Keratinocyte (primary cell): ENCODE measurements around the gene HMCN1. TPM values are rescaled to one million over a fixed set of nuclear protein-coding genes. Genes with fewer than 3 reads are reported as not detected.
"Not testable (repeated sequence)": the region's sequence is repeated elsewhere in the genome, so short reads cannot be mapped to it uniquely, and the experiment has no call there.

Experiments
- DNase-seq: peaks from one replicate; pipeline ENCODE4 v3.0.0-alpha.2; 2011; ENCODE audit warnings: low read depth, missing footprints, low spot score
- FAIRE-seq: peaks from 2 replicates; lab custom pipeline; 2011; peaks lifted over from hg19 to GRCh38; lab: Jason Lieb, UNC
- H2AFZ ChIP-seq: 2 replicates; pipeline ENCODE4 v1.6.0; 2012; ENCODE audit warnings: low read length, control low read depth, inconsistent platforms; ENCODE audit not compliant: control insufficient read depth
- H3K27ac ChIP-seq: 2 replicates; pipeline ENCODE4 v1.5.1; 2011; ENCODE audit warnings: low read length; ENCODE audit not compliant: control insufficient read depth, insufficient read depth
- H3K27me3 ChIP-seq: 3 replicates; pipeline ENCODE4 v1.6.0; 2011; ENCODE audit warnings: low read length; ENCODE audit not compliant: control insufficient read depth, insufficient read depth; ENCODE audit errors: extremely low read depth
- H3K36me3 ChIP-seq, 2 experiments: 2 replicates in 1 of 2; 3 replicates in 1 of 2; pipeline ENCODE4 v1.5.1; 2011; ENCODE audit warnings: low read length in 2 of 2, mild to moderate bottlenecking in 1 of 2; ENCODE audit not compliant: control insufficient read depth in 2 of 2, insufficient read depth in 2 of 2; ENCODE audit errors: extremely low read depth in 1 of 2
- H3K4me1 ChIP-seq: 3 replicates; pipeline ENCODE4 v1.5.1; 2011; ENCODE audit warnings: low read length; ENCODE audit not compliant: control insufficient read depth, insufficient read depth; ENCODE audit errors: extremely low read depth
- H3K4me2 ChIP-seq: 3 replicates; pipeline ENCODE4 v1.6.0; 2011; ENCODE audit warnings: low read depth, low read length; ENCODE audit not compliant: control insufficient read depth, insufficient read depth; ENCODE audit errors: extremely low read depth
- H3K4me3 ChIP-seq, 3 experiments: fragments of 200-600 bp in 1 of 3; sonication (generic) in 1 of 3; 2 replicates in 2 of 3; 3 replicates in 1 of 3; pipeline ENCODE4 v1.5.1; 2011 to 2016; ENCODE audit warnings: low read length in 3 of 3, mild to moderate bottlenecking in 3 of 3, control low read depth in 2 of 3, inconsistent platforms in 1 of 3, low read depth in 1 of 3, mixed read lengths in 1 of 3, mixed run types in 1 of 3, moderate library complexity in 1 of 3; ENCODE audit not compliant: control insufficient read depth in 2 of 3, insufficient read depth in 2 of 3; ENCODE audit errors: extremely low read depth in 1 of 3
- H3K79me2 ChIP-seq: 2 replicates; pipeline ENCODE4 v1.6.0; 2012; ENCODE audit warnings: low read length; ENCODE audit not compliant: control insufficient read depth, insufficient read depth
- H3K9ac ChIP-seq: 3 replicates; pipeline ENCODE4 v1.6.0; 2011; ENCODE audit warnings: low read length; ENCODE audit not compliant: control insufficient read depth, insufficient read depth; ENCODE audit errors: extremely low read depth
- H3K9me1 ChIP-seq: 3 replicates; pipeline ENCODE4 v1.6.0; 2011; ENCODE audit warnings: low read length; ENCODE audit not compliant: control insufficient read depth, insufficient read depth; ENCODE audit errors: extremely low read depth
- H3K9me3 ChIP-seq: 2 replicates; pipeline ENCODE4 v1.5.1; 2012; ENCODE audit warnings: low read depth, low read length; ENCODE audit not compliant: control insufficient read depth
- H4K20me1 ChIP-seq: 3 replicates; pipeline ENCODE4 v1.6.0; 2011; ENCODE audit warnings: low read length; ENCODE audit not compliant: control insufficient read depth, insufficient read depth; ENCODE audit errors: extremely low read depth
- EZH2 ChIP-seq: IDR thresholded peaks from one replicate; pipeline ENCODE4 v1.6.1; 2012; ENCODE audit warnings: inconsistent platforms, mild to moderate bottlenecking, low read length, moderate library complexity
- dilution Hi-C: fragments of 300-500 bp; cut with MboI; formaldehyde crosslinking; loops from one replicate; pipeline ENCODE4 v1.7.0; 2020; ENCODE audit warnings: low sequenced_read_pairs; ENCODE audit not compliant: extremely low pct_ligation_motif_present
- polyA plus RNA-seq, 5 experiments: library from polyadenylated mRNA; depleted of rRNA in 3 of 5; stranded (reverse) in 3 of 5; stranded (forward) in 1 of 5; unstranded in 1 of 5; fragments of >200 nt; gene quantifications; 1 replicate in 1 of 5; 2 replicates in 3 of 5; 3 replicates in 1 of 5; pipeline versions ENCODE4 v1.2.1 to v1.2.3, GENCODE V29; 2011 to 2012; ENCODE audit warnings: missing spikeins in 2 of 5, low read depth in 1 of 5, low replicate concordance in 1 of 5
- TF ChIP-seq, protein P1 (sequence below), 3 experiments: IDR thresholded peaks in 1 of 3; conservative IDR thresholded peaks in 1 of 3; optimal IDR thresholded peaks in 1 of 3; 2 replicates in 2 of 3; 3 replicates in 1 of 3; pipeline versions ENCODE3 to v1.5.1; 2011; ENCODE audit warnings: low read length in 3 of 3, mild to moderate bottlenecking in 3 of 3, moderate library complexity in 2 of 3, control low read depth in 1 of 3, inconsistent platforms in 1 of 3; ENCODE audit not compliant: insufficient read depth in 2 of 3; ENCODE audit errors: extremely low read depth in 1 of 3

Gene HMCN1
- polyA plus RNA-seq, 1 donor (not counting 4 experiments of a cell fraction or from before 2014, with no cell fraction given): 1.8 TPM

DNA sequence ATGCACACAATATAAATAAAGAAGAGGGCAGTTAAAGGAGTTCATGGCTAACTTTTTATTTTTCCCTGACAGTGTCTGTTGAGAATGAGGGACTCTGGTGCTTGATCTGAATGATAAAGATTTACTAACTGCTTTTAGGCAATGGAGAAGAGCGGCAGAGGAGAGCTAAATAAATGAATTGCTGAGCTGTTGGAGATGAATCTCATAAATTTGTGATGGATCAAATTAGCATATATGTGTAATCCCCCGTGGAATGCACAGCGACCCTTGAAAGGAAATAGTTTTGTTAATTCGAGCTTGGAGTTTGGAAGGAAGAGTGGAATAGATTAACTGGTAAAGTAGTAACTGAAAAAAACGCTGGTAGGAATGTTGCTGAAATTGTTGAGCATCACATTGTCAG lies 40.2 kb downstream of the HMCN1 start:
- dilution Hi-C loops: no loop called here
- H3K36me3 ChIP-seq: no peaks in the 10 kb centered on the region

DNA sequence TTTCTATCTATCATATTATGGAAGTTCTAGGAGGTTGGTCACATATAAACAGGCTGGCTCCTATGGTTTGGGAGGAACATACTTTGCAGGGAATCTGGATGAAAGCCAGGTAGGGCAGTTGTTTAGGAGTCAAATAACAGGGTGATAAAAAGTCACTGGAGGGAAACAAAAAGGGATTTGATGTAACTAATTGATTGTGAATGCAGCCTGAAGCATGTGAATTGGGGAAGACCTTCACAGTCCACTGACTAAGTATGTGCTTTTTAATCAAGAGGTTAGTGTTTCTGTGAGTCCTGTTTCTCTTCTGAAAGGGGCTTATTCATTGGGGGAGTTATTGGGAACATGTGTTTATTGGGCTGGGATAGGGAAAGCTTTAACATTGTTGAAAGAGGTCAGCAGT lies 41.3 kb downstream of the HMCN1 start:
- Histone ChIP-seq H3K9ac (no peak overlapping the region), H3K79me2 (no peaks in the 10 kb centered on the region), H3K9me1 (no peaks in the 10 kb centered on the region), H4K20me1 (no peaks in the 10 kb centered on the region), H3K27ac (no peak overlapping the region), H3K4me2 (no peak overlapping the region), H3K27me3 (no peaks in the 10 kb centered on the region), H2AFZ (no peak overlapping the region), H3K9me3 (no peaks in the 10 kb centered on the region), H3K4me1 (no peaks in the 10 kb centered on the region), H3K36me3 (no peaks in the 10 kb centered on the region), H3K4me3 (no peak overlapping the region)
- FAIRE-seq (no peak), DNase-seq (no peak)
- dilution Hi-C loops: no loop called here
- TF ChIP-seq, protein P1, sequence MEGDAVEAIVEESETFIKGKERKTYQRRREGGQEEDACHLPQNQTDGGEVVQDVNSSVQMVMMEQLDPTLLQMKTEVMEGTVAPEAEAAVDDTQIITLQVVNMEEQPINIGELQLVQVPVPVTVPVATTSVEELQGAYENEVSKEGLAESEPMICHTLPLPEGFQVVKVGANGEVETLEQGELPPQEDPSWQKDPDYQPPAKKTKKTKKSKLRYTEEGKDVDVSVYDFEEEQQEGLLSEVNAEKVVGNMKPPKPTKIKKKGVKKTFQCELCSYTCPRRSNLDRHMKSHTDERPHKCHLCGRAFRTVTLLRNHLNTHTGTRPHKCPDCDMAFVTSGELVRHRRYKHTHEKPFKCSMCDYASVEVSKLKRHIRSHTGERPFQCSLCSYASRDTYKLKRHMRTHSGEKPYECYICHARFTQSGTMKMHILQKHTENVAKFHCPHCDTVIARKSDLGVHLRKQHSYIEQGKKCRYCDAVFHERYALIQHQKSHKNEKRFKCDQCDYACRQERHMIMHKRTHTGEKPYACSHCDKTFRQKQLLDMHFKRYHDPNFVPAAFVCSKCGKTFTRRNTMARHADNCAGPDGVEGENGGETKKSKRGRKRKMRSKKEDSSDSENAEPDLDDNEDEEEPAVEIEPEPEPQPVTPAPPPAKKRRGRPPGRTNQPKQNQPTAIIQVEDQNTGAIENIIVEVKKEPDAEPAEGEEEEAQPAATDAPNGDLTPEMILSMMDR (optimal IDR thresholded peaks at IDR 0.05 in 1 of 3, IDR thresholded peaks at IDR 0.05 in 1 of 3, conservative IDR thresholded peaks at IDR 0.05 in 1 of 3; ENCODE audit: extremely low read depth in 1 of 3, insufficient read depth in 2 of 3, low read length in 3 of 3): no peak
- TF ChIP-seq EZH2: no peak

More for the DNA sequence above, 40.2 kb downstream of the HMCN1 start:
- no peak overlapping the region for H3K4me3 ChIP-seq
- DNase-seq (no peak), FAIRE-seq (no peak)
- H3K4me2 ChIP-seq: no peak overlapping the region
- no peaks in the 10 kb centered on the region for H3K79me2 ChIP-seq
- H3K27me3 ChIP-seq: no peaks in the 10 kb centered on the region
- no peak for TF ChIP-seq EZH2
- H3K4me1 ChIP-seq: no peaks in the 10 kb centered on the region
- H4K20me1 ChIP-seq: no peaks in the 10 kb centered on the region
- no peaks in the 10 kb centered on the region for H3K9me3 ChIP-seq
- no peak overlapping the region for H2AFZ ChIP-seq
- no peak overlapping the region for H3K9ac ChIP-seq
- no peak overlapping the region for H3K27ac ChIP-seq
- H3K9me1 ChIP-seq: no peaks in the 10 kb centered on the region

DNA sequence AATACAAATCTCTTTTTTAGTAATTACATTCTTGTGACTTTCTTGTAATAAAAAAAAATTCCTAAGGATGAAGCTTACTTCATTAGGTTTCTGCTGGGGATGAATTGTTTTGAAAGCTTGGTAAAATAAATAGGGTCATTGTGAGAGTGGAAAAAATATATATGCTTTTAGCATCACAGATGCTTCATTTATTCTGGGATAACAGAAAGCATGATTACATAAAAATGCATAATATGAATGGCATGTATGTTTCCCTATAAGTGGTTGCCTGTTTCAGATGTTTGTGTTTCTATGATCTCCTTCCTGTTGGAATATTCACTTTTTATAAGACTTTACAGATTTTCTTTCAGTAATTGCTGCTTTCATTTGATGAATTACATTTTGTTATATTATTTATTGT lies 42.3 kb downstream of the HMCN1 start:
- TF ChIP-seq, protein P1 (optimal IDR thresholded peaks at IDR 0.05 in 1 of 3, IDR thresholded peaks at IDR 0.05 in 1 of 3, conservative IDR thresholded peaks at IDR 0.05 in 1 of 3; ENCODE audit: extremely low read depth in 1 of 3, insufficient read depth in 2 of 3, low read length in 3 of 3): no peak
- no peak for TF ChIP-seq EZH2
- Histone ChIP-seq H3K27me3 (no peaks in the 10 kb centered on the region), H3K9ac (no peak overlapping the region), H3K4me1 (no peaks in the 10 kb centered on the region), H3K27ac (no peak overlapping the region), H3K9me1 (no peaks in the 10 kb centered on the region), H3K79me2 (no peaks in the 10 kb centered on the region), H3K4me2 (no peak overlapping the region), H3K36me3 (no peaks in the 10 kb centered on the region), H3K9me3 (no peaks in the 10 kb centered on the region), H3K4me3 (no peak overlapping the region), H2AFZ (no peak overlapping the region), H4K20me1 (no peaks in the 10 kb centered on the region)
- FAIRE-seq (no peak), DNase-seq (no peak)
- dilution Hi-C loops: no loop called here

DNA sequence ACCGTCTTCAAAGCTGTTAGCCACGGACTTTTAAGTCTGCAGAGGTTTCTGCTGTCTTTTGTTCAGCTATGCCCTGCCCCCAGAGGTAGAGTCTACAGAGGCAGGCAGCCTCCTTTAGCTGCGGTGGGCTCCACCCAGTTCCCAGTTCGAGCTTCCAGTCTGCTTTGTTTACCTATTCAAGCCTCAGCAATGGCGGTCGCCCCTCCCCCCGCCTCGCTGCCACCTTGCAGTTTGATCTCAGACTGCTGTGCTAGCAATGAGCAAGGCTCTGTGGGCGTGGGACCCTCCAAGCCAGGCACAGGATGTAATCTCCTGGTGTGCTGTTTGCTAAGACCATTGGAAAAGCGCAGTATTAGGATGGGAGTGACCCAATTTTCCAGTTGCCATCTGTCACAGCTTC lies 49.7 kb downstream of the HMCN1 start:
- H3K79me2 ChIP-seq, H3K27ac ChIP-seq, H3K9ac ChIP-seq, H2AFZ ChIP-seq, H3K4me2 ChIP-seq, H3K36me3 ChIP-seq, H3K4me3 ChIP-seq, H4K20me1 ChIP-seq, FAIRE-seq, H3K9me3 ChIP-seq, dilution Hi-C loops, H3K4me1 ChIP-seq, H3K9me1 ChIP-seq, DNase-seq, H3K27me3 ChIP-seq: not testable (repeated sequence)
